ENCODE results near the gene FAM83C.
A peak's percentile ranks its signal among the peaks of the same experiment; 100 is the strongest.

FAM83C gene

GRCh38 chr20:35283441-35284266 lies 8.6 kb downstream of the FAM83C start:
- DNase-seq = peak in 3 of 4 experiments; percentile 21 to 68 (median 52)

GRCh38 chr20:35281506-35282101 lies 10.6 kb downstream of the FAM83C start:
- DNase-seq = no peak

- no peak for DNase-seq
Observed at GRCh38 chr20:35280523-35280922, 11.7 kb downstream of the FAM83C start.

- no peak for DNase-seq
Observed at GRCh38 chr20:35279533-35280174, 12.6 kb downstream of the FAM83C start.

GRCh38 chr20:35279040-35279439 lies 13.2 kb downstream of the FAM83C start:
- DNase-seq = no peak

GRCh38 chr20:35277531-35278395 lies 14.5 kb downstream of the FAM83C start, which contains the start of gene MMP24OS:
TSS of gene MMP24OS (minus strand) at chr20:35278122. CDS start at chr20:35277929, 193 bp downstream.
- DNase-seq = peak; percentile 94 to 98 (median 96)

- DNase-seq = no peak
Observed at GRCh38 chr20:35277127-35277526, 15.1 kb downstream of the FAM83C start.

- DNase-seq = no peak
Observed at GRCh38 chr20:35276408-35276807, 15.8 kb downstream of the FAM83C start.

GRCh38 chr20:35275741-35276251 lies 16.4 kb downstream of the FAM83C start:
- DNase-seq = no peak

- no peak for DNase-seq
Observed at GRCh38 chr20:35274172-35275092, 17.8 kb downstream of the FAM83C start.

- no peak for DNase-seq
Observed at GRCh38 chr20:35273449-35274171, 18.6 kb downstream of the FAM83C start.

- DNase-seq = no peak
Observed at GRCh38 chr20:35271904-35272303, 20.3 kb downstream of the FAM83C start.

GRCh38 chr20:35271073-35271882 lies 20.9 kb downstream of the FAM83C start:
- no peak for DNase-seq

GRCh38 chr20:35270021-35270902 lies 22.0 kb downstream of the FAM83C start:
- DNase-seq = no peak

- peak; percentile 49 to 76 (median 56) for DNase-seq
Observed at GRCh38 chr20:35269055-35269781, 23.0 kb downstream of the FAM83C start.

- no peak for DNase-seq
Observed at GRCh38 chr20:35267092-35267491, 25.1 kb downstream of the FAM83C start.

- DNase-seq = no peak
Observed at GRCh38 chr20:35264755-35265154, 27.5 kb downstream of the FAM83C start.

Data from suppressor macrophage (primary cell).